GM21526 (cell line): ENCODE results near the gene SHLD1.
"Not testable (repeated sequence)": the region's sequence is repeated elsewhere in the genome, so short reads cannot be mapped to it uniquely, and the experiment has no call there.

Experiments used
- ATAC-seq: cut with Tn5 transposase; IDR thresholded peaks from one replicate; pipeline ENCODE4 v1.9.1; 2021; ENCODE audit warnings: moderate library complexity; ENCODE audit not compliant: unreplicated experiment, low FRiP score

SHLD1 gene

GRCh38 chr20:5749952-5750779 is at the start of gene SHLD1:
SHLD1 (plus strand) TSS chr20:5750401; CDS start chr20:5772866, 22,465 bp downstream.
- peak; percentile 90 for ATAC-seq

- ATAC-seq, result not testable (repeated sequence)
These were observed 47.9 kb upstream of the SHLD1 start for GRCh38 chr20:5702339-5702738.

GRCh38 chr20:5703681-5704101 is 46.5 kb upstream of the SHLD1 start:
- no peak for ATAC-seq

- ATAC-seq, result no peak
These were observed 44.4 kb upstream of the SHLD1 start for GRCh38 chr20:5705827-5706226.

- no peak for ATAC-seq
These were observed 43.4 kb upstream of the SHLD1 start for GRCh38 chr20:5706797-5707196.

GRCh38 chr20:5710551-5710950 is 39.6 kb upstream of the SHLD1 start:
- ATAC-seq, result no peak

- no peak for ATAC-seq
These were observed 35.8 kb upstream of the SHLD1 start for GRCh38 chr20:5714261-5715041.

GRCh38 chr20:5715071-5715841 is 34.9 kb upstream of the SHLD1 start:
- ATAC-seq, result no peak

GRCh38 chr20:5716953-5717352 is 33.2 kb upstream of the SHLD1 start:
- no peak for ATAC-seq

- no peak for ATAC-seq
These were observed 31.2 kb upstream of the SHLD1 start for GRCh38 chr20:5718896-5719595.

- no peak for ATAC-seq
These were observed 30.3 kb upstream of the SHLD1 start for GRCh38 chr20:5719861-5720403.

- no peak for ATAC-seq
These were observed 29.5 kb upstream of the SHLD1 start for GRCh38 chr20:5720696-5721095.

- ATAC-seq, result not testable (repeated sequence)
These were observed 28.8 kb upstream of the SHLD1 start for GRCh38 chr20:5721356-5721755.

GRCh38 chr20:5722927-5723326 is 27.3 kb upstream of the SHLD1 start:
- no peak for ATAC-seq

GRCh38 chr20:5725183-5725463 is 25.1 kb upstream of the SHLD1 start:
- not testable (repeated sequence) for ATAC-seq

GRCh38 chr20:5727018-5727515 is 23.1 kb upstream of the SHLD1 start:
- ATAC-seq, result no peak

GRCh38 chr20:5729348-5729747 is 20.9 kb upstream of the SHLD1 start:
- no peak for ATAC-seq

GRCh38 chr20:5730131-5730530 is 20.1 kb upstream of the SHLD1 start:
- no peak for ATAC-seq

- ATAC-seq, result no peak
These were observed 18.3 kb upstream of the SHLD1 start for GRCh38 chr20:5731753-5732366.

- ATAC-seq, result no peak
These were observed 15.6 kb upstream of the SHLD1 start for GRCh38 chr20:5734602-5735001.
